VCaP (cell line): ENCODE measurements around the gene AR.
"Not testable (repeated sequence)": the region's sequence is repeated elsewhere in the genome, so short reads cannot be mapped to it uniquely, and the experiment has no call there.

ENCODE experiments used
- H3K27ac ChIP-seq: fragments of 450-650 bp; 2 replicates; pipeline ENCODE4 v1.5.1; 2017
- CTCF ChIP-seq: fragments of 450-650 bp; conservative IDR thresholded peaks from 2 replicates; pipeline ENCODE4 v1.5.1; 2017; ENCODE audit warnings: mild to moderate bottlenecking, moderate library complexity

Gene AR

GRCh38 chrX:67613996-67614395 is 70.2 kb downstream of the AR start:
- H3K27ac ChIP-seq: no peak overlapping the region
- no peak for TF ChIP-seq CTCF

GRCh38 chrX:67614423-67614822 is 70.6 kb downstream of the AR start:
- TF ChIP-seq CTCF: no peak
- no peak overlapping the region for H3K27ac ChIP-seq

- H3K27ac ChIP-seq: no peak overlapping the region
- TF ChIP-seq CTCF: no peak
These were observed 75.4 kb downstream of the AR start for GRCh38 chrX:67619253-67619652.

- TF ChIP-seq CTCF: no peak
- H3K27ac ChIP-seq: no peak overlapping the region
These were observed 78.3 kb downstream of the AR start for GRCh38 chrX:67622053-67622585.

GRCh38 chrX:67624325-67624724 is 80.5 kb downstream of the AR start:
- no peak for TF ChIP-seq CTCF
- no peak overlapping the region for H3K27ac ChIP-seq

- TF ChIP-seq CTCF: no peak
- no peak overlapping the region for H3K27ac ChIP-seq
These were observed 91.6 kb downstream of the AR start for GRCh38 chrX:67635424-67635823.

GRCh38 chrX:67636532-67636931 is 92.7 kb downstream of the AR start:
- TF ChIP-seq CTCF: no peak
- no peak overlapping the region for H3K27ac ChIP-seq

GRCh38 chrX:67637293-67637692 is 93.5 kb downstream of the AR start:
- not testable (repeated sequence) for H3K27ac ChIP-seq
